Activated T-cell treated with anti-CD3 and anti-CD28 coated beads for 1 hour (primary cell): ENCODE measurements around the gene NME4.
"Not testable (repeated sequence)": the region's sequence is repeated elsewhere in the genome, so short reads cannot be mapped to it uniquely, and the experiment has no call there.

ENCODE experiments used
- DNase-seq: peaks from one replicate; pipeline ENCODE4 v3.0.0-alpha.2; 2020; ENCODE audit warnings: low read depth

The NME4 gene

GRCh38 chr16:398561-399339 is 1.8 kb downstream of the NME4 start:
- no peak for DNase-seq

DNA sequence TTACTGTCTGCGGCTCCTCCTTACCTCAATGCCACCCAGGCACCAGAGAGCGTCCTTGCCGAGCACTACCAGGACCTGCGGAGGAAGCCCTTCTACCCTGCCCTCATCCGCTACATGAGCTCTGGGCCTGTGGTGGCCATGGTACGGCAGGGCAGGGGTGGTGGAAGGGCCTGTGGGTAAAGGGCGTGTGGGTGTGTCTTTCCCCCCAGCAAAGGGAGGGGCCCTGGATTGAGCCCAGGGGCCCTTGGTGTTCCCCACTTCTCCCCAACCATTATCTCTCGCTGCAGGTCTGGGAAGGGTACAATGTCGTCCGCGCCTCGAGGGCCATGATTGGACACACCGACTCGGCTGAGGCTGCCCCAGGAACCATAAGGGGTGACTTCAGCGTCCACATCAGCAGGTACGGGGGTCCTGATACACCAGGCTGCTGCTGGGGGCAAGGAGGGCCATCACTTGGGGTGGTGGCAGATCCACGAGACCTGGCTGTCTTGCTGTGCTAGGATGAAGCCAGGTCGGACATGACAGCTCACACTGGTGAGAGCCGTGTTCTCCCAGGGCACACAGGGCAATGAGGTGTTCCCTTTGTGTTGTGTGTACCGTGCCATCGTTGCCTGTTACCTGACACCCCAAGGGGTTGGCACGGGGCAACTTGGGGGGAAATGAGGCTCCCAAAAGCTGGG is 2.5 kb downstream of the NME4 start:
- DNase-seq = no peak

- DNase-seq = no peak
Observed at GRCh38 chr16:400061-400591, 3.1 kb downstream of the NME4 start.

DNA sequence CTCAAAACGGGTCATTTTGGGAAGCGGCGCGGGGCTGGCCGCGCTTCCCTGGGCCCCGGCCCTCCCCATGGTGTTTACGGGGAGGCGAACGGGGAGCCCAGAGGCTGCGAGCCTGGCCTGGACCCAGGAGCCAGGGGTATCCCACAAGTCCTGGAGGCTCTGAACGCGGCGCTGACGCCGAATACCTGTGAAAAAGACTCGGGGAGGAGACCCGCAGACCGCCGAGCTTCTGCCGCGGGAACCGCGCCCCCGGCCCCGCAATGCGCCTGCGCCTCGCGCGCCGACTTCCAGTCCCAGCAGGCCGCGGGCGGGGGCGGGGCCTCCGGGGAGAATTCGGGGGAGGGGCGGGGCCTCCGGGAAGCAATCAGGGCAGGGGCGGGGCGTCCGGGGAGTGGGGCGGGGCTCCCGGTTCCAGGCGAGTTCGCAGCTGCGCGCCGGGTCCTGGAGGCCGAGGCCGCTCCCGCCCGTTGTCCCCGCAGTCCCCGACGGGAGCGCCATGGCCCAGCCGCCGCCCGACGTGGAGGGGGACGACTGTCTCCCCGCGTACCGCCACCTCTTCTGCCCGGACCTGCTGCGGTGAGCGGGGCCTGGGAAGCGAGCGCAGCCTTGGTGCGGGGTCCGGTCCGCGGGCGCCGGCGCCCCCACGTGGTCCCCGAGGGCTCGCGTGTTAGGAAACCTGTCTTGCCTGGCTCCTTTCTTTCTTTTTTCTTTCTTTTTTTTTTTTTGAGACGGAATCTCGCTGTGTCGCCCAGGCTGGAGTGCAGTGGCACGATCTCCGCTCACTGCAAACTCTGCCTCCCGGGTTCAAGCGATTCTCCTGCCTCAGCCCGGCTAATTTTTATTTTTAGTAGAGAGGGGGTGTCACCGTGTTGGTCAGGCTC is 4.7 kb downstream of the NME4 start, which contains the start of gene DECR2:
DECR2 (plus strand) TSS at position 418 of the 881 bp plus-strand sequence; CDS start at position 497, 79 bp downstream.
- peak; percentile 100 for DNase-seq

GRCh38 chr16:404971-405486 is 8.0 kb downstream of the NME4 start:
- no peak for DNase-seq

GRCh38 chr16:405548-406506 is 8.8 kb downstream of the NME4 start:
- no peak for DNase-seq

- no peak for DNase-seq
Observed at GRCh38 chr16:407253-407652, 10.3 kb downstream of the NME4 start.

DNA sequence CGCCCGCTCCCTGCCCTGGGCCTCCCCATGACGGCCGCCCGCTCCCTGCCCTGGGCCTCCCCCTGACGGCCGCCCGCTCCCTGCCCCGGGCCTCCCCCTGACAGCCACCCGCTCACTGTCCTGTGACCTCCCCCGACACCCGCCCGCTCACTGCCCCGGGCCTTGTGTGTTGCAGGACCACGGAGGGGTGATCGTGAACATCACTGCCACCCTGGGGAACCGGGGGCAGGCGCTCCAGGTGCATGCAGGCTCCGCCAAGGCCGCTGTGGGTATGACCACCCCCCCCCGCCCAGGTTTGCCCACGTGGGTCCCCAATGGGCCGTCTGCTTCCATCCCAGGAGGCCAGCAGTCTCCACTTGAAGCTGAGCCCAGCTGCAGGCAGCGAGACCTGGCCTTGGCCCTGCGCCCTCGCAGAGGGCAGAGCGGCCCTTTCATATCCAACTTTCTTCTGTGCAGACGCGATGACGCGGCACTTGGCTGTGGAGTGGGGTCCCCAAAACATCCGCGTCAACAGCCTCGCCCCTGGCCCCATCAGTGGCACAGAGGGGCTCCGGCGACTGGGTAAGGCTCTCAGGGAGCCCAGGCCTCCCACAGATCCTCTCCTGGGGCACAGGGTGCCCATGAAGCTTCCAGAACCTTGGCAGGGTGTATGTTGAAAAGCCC is 13.6 kb downstream of the NME4 start:
- DNase-seq = no peak

DNA sequence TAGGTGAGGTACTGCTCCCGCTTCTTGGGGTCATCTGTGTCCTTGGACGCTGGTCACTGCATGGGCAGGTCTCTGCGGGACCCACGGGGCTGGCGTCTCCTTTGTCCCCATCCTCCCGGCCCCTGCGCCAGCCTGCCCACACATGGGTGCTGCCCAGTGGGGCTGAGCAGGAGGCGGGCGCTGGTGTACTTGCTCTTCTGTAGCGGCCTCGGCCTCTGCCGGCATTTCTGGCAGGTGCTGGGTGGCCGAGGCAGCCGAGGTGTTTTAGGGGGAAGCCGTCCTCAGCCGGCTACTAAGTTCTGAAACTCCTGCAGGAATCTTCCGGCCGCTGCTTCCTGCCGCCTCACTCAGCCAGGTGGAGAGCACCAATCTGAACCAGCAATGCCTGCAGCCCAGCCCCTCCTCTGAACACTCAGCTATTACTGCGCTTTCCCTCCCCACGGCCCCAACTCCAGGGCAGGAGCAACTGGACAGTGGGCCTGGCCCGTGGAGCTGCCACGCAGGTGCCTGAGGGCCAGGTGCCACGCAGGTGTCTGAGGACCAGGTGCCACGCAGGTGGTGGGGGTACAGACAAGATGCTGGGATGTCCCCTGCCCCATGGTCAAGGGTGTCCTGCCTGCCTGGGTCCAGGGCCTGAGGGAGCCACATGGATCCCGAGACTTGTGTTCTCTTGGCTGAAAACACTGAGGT is 14.7 kb downstream of the NME4 start:
- DNase-seq = no peak

GRCh38 chr16:414395-415169 is 17.6 kb downstream of the NME4 start:
- no peak for DNase-seq

DNA sequence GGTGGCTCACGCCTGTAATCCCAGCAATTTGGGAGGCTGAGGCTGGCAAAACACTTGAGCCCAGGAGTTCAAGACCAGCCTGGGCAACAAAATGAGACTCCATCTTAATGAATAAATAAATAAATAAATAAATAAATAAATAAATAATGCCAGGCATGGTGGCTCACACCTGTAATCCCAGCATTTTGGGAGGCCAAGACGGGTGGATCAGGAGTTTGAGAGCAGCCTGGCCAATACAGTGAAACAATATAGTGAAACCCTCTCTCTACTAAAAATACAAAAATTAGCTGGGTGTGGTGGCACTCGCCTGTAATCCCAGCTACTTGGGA is 18.1 kb downstream of the NME4 start:
- not testable (repeated sequence) for DNase-seq

GRCh38 chr16:422179-422578 is 25.2 kb downstream of the NME4 start:
- DNase-seq = not testable (repeated sequence)

DNA sequence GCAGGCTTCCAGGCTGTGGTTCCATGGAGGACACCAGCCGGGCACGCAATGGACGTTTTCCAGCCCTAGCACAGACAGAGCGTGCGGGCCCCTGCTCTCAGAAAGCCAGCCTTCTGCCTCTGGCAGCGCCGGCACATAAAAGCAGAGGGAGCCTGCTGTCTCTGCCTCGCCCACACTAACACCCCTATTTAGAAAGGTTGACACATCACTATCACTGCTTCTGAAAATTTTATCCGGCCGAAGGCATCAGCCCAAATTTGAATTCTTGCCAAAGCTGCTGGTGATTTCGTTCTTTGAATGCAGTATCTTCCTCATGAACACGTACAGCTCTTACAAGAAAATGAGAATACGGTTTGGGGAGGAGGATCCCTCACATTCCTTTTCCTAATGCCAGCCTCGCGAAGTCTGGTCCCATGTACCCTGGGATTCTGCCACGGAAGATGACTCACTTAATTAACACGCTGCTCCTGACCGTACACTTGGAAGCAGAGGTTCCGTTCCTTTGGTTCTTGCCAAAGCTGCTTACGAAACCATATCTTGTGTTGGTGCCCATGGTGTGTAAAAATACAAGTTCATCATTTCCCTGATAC is 27.1 kb downstream of the NME4 start:
- DNase-seq = no peak

DNA sequence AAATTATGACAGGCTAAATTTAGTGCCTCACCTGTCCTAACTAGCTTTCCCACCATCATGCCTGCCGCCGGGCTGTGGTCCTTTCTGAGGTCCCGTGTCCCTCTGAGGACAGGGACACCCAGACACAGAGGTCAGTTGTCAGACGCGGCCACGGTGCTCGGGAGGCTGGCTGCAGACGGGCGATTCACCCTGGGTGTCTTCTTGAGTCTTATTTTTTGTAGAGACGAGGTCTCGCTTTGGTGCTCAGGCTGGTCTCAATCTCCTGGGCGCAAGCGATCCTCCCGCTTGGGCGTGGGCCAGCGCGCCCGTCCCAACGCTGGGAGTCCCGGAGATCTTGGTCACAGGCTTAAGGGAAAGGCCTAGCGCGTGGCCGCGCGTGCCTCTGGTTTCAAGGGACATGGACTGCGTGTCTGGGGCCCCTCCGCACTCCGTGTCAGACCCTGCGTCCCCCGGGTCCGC is 27.7 kb downstream of the NME4 start:
- DNase-seq = no peak

DNA sequence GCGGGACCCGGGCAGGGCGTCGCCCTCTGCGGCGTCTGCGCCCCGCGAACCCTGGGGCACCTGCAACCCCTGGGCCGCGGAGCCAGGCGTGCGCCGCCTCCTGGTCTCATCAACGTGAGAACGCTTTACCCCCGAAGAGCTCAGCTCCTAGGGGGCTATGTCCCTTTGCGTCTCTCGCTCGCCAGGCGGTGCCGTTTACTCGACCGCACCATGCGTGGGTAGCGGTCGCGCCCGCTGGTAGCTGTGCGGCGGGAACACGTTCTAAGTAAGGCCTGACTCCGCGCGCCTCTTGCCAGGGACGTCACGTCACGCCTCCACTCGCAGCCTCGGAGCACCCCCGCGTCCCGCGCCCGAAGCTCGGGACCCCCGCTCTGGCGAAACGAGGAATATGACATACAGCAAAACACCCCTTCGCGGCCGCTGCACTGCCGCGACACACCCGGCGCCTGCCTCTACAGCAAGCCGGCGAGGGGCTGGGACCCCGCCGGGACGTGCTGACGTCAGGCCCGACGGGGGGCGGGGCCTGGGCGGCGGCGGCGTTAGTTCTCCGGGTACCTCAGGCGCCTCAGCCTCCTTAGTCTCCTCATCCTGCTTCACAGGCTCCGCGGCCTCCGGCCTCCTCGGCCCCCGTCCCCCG is 28.2 kb downstream of the NME4 start, which contains the start of gene RAB11FIP3:
RAB11FIP3 (plus strand) TSS at position 568 of the 637 bp plus-strand sequence. CDS start 358 bp downstream, outside the sequence.
- DNase-seq = peak; percentile 72

DNA sequence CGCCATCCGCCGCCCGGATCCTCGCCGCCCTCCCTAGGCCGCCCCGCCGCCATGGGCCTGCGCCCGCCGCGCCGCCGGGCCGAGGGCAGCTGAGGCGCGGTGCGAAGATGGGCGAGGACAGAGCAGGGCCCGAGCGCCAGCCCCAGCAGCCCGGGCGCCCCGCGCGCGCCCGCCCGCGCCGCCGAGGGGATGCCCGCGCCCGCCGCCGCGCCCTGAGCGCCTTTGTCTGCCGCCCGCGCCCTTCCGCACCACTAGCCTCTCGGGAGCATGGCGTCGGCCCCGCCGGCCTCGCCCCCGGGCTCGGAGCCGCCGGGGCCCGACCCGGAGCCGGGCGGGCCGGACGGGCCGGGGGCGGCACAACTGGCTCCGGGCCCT is 28.7 kb downstream of the NME4 start:
- DNase-seq = no peak

- no peak for DNase-seq
Observed at GRCh38 chr16:426115-426905, 29.3 kb downstream of the NME4 start.
